A549 (cell line): ENCODE results near the gene BPIFB2. TPM values are rescaled to one million over a fixed set of nuclear protein-coding genes. Genes with fewer than 3 reads are reported as not detected.

Source experiments
- ATAC-seq, 2 experiments: fragments of 200-7000 bp in 1 of 2; fragments of >200 bp in 1 of 2; cut with Nextera tagmentation in 1 of 2; cut with Tn5 transposase in 1 of 2; 3 replicates each; pipeline versions ENCODE4 v1.8.0 to v1.9.1; 2018 to 2020; ENCODE audit warnings: mild to moderate bottlenecking in 1 of 2, moderate library complexity in 1 of 2
- CTCF ChIA-PET: fragments of 300-600 bp; sonication (Branson Sonifier 250); formaldehyde crosslinking; extraction: SDS; loops from one replicate; lab custom pipeline; 2021; ENCODE audit warnings: antibody characterized with exemption, inconsistent platforms; lab: Yijun Ruan, JAX
- POLR2A ChIA-PET: fragments of 350-600 bp; formaldehyde crosslinking; extraction: SDS; loops from one replicate; lab custom pipeline; 2021; ENCODE audit warnings: antibody characterized with exemption, inconsistent platforms; lab: Yijun Ruan, JAX
- DNase-seq, 2 experiments: peaks; one replicate each; pipeline versions ENCODE4 v3.0.0 to v3.0.0-alpha.2; 2011 to 2016; ENCODE audit warnings: low read depth in 1 of 2, low spot score in 1 of 2
- FAIRE-seq: peaks from 2 replicates; lab custom pipeline; 2011; peaks lifted over from hg19 to GRCh38; lab: Jason Lieb, UNC
- H3K27ac ChIP-seq, 2 experiments: fragments of >200 bp; sonication (Bioruptor Twin); formaldehyde crosslinking; 3 replicates each; pipeline ENCODE4 v1.5.1; 2016 to 2017
- H3K4me1 ChIP-seq: fragments of >200 bp; sonication (Bioruptor Twin); formaldehyde crosslinking; 3 replicates; pipeline ENCODE4 v1.6.1; 2016
- H3K4me2 ChIP-seq: fragments of >200 bp; sonication (Bioruptor Twin); formaldehyde crosslinking; 3 replicates; pipeline ENCODE4 v1.6.1; 2016
- H3K4me3 ChIP-seq: fragments of >200 bp; sonication (Bioruptor Twin); formaldehyde crosslinking; 3 replicates; pipeline ENCODE4 v1.5.1; 2016
- H3K9me3 ChIP-seq: fragments of >200 bp; sonication (Bioruptor Twin); formaldehyde crosslinking; 3 replicates; pipeline ENCODE4 v1.6.1; 2016
- BHLHE40 ChIP-seq: IDR thresholded peaks from 2 replicates; pipeline ENCODE4 v1.6.1; 2012; ENCODE audit warnings: low read depth, low read length, inconsistent platforms
- CEBPB ChIP-seq, 2 experiments: fragments of >200 bp in 1 of 2; sonication (Bioruptor Twin) in 1 of 2; formaldehyde crosslinking in 1 of 2; IDR thresholded peaks; 2 replicates each; pipeline ENCODE4 v1.6.1; 2012 to 2016
- CTCF ChIP-seq: fragments of >200 bp; sonication (Bioruptor Twin); formaldehyde crosslinking; IDR thresholded peaks from 3 replicates; pipeline ENCODE4 v1.5.1; 2016
- FOSB ChIP-seq: fragments of 250-450 bp; sonication (Bioruptor Pico); IDR thresholded peaks from 2 replicates; pipeline ENCODE4 v1.5.0; 2020; ENCODE audit warnings: mild to moderate bottlenecking, moderate library complexity
- FOSL2 ChIP-seq, 2 experiments: fragments of 450-650 bp in 1 of 2; fragments of >200 bp in 1 of 2; sonication (Bioruptor Twin) in 1 of 2; formaldehyde crosslinking; IDR thresholded peaks; 2 replicates each; pipeline versions ENCODE4 v1.5.0 to v1.6.1; 2016 to 2020; ENCODE audit warnings: mild to moderate bottlenecking in 1 of 2, moderate library complexity in 1 of 2
- GATA3 ChIP-seq: IDR thresholded peaks from 2 replicates; pipeline ENCODE4 v1.6.1; 2012; ENCODE audit warnings: borderline replicate concordance
- HDAC2 ChIP-seq: fragments of 200-600 bp; sonication (generic); IDR thresholded peaks from 2 replicates; pipeline ENCODE4 v1.6.1; 2016
- HMGXB4 ChIP-seq: fragments of 250-450 bp; sonication (Bioruptor Pico); IDR thresholded peaks from 2 replicates; pipeline ENCODE4 v1.5.0; 2021; ENCODE audit warnings: mild to moderate bottlenecking, moderate library complexity, borderline replicate concordance
- NPAS2 ChIP-seq: fragments of 250-450 bp; sonication (Bioruptor Pico); IDR thresholded peaks from 2 replicates; pipeline ENCODE4 v1.8.0; 2022; ENCODE audit warnings: mild to moderate bottlenecking, moderate library complexity, borderline replicate concordance
- POLR2A ChIP-seq: IDR thresholded peaks from 2 replicates; pipeline ENCODE4 v1.6.1; 2012; ENCODE audit warnings: mild to moderate bottlenecking, low read length
- POLR2AphosphoS2 ChIP-seq: conservative IDR thresholded peaks from 2 replicates; pipeline ENCODE4 v1.6.1; 2012; ENCODE audit warnings: low read length, improper control_type of control experiment, inconsistent platforms
- RFX5 ChIP-seq: fragments of 450-650 bp; IDR thresholded peaks from 2 replicates; pipeline ENCODE4 v1.7.1; 2014; ENCODE audit warnings: antibody characterized with exemption, mild to moderate bottlenecking, moderate library complexity
- RNF2 ChIP-seq: fragments of 200-600 bp; sonication (generic); IDR thresholded peaks from 2 replicates; pipeline ENCODE4 v1.6.1; 2016; ENCODE audit warnings: low read depth, mild to moderate bottlenecking, antibody characterized with exemption, moderate library complexity, borderline replicate concordance
- USF2 ChIP-seq: fragments of 450-650 bp; IDR thresholded peaks from 2 replicates; pipeline ENCODE4 v1.6.1; 2014; ENCODE audit warnings: antibody characterized with exemption
- ZC3H11A ChIP-seq: fragments of 450-650 bp; IDR thresholded peaks from 2 replicates; pipeline ENCODE4 v1.6.1; 2014; ENCODE audit warnings: antibody characterized with exemption, mild to moderate bottlenecking
- ZSCAN20 ChIP-seq: fragments of 250-450 bp; sonication (Bioruptor Pico); IDR thresholded peaks from 2 replicates; pipeline ENCODE4 v1.8.0; 2022; ENCODE audit warnings: mild to moderate bottlenecking, moderate library complexity
- WGBS: methylation state at CpG from one replicate; pipeline ENCODE4 v1.1.6; 2017; ENCODE audit errors: missing lambda C conversion rate; 5-methylcytosine and 5-hydroxymethylcytosine counted together
- polyA plus RNA-seq, 4 experiments: library from polyadenylated mRNA; depleted of rRNA in 3 of 4; stranded (reverse); fragments of >200 nt; fragmentation: RNase III in 1 of 4; extraction: RNeasy Plus Mini Kit Qiagen cat#74134 plus additional on column Dnase treatment in 1 of 4; gene quantifications; 2 replicates in 3 of 4; 3 replicates in 1 of 4; pipeline ENCODE4 v1.2.3, GENCODE V29; 2011 to 2017
- TF ChIP-seq, protein P1 (sequence below): fragments of 200-600 bp; sonication (generic); IDR thresholded peaks from 2 replicates; pipeline ENCODE4 v1.6.1; 2016; ENCODE audit warnings: antibody characterized with exemption, mild to moderate bottlenecking, moderate library complexity
- TF ChIP-seq, protein P2 (sequence below): fragments of >200 bp; sonication (Bioruptor Twin); formaldehyde crosslinking; IDR thresholded peaks from 2 replicates; pipeline ENCODE4 v1.6.1; 2016
- TF ChIP-seq, protein P3 (sequence below): fragments of 150-350 bp; IDR thresholded peaks from 2 replicates; pipeline ENCODE4 v1.6.1; 2014; ENCODE audit warnings: low read depth, mild to moderate bottlenecking, low read length

Gene BPIFB2
- polyA plus RNA-seq, 2 of the 4 experiments (the other 2 are of a cell fraction) = not detected

- DNase-seq (no peak), FAIRE-seq (no peak), ATAC-seq (no peak)
- WGBS = 3% methylated on average over 5 of the region's 5 CpGs
- Histone ChIP-seq H3K4me3 (no peak overlapping the region), H3K27ac (no peak overlapping the region), H3K4me1 (no peaks in the 10 kb centered on the region), H3K9me3 (no peaks in the 10 kb centered on the region), H3K4me2 (no peak overlapping the region)
- TF ChIP-seq FOSL2 (IDR thresholded peaks at IDR 0.05) (no peak), FOSL2 (CRISPR knock-in tag; IDR thresholded peaks at IDR 0.05) (no peak), NPAS2 (CRISPR knock-in tag) (no peak), RNF2 (no peak), ZC3H11A (no peak), POLR2A (no peak), BHLHE40 (no peak), GATA3 (no peak), HDAC2 (no peak), FOSB (CRISPR knock-in tag) (no peak), CTCF (no peak), CEBPB (IDR thresholded peaks at IDR 0.05) (no peak)
- TF ChIP-seq, protein P1, sequence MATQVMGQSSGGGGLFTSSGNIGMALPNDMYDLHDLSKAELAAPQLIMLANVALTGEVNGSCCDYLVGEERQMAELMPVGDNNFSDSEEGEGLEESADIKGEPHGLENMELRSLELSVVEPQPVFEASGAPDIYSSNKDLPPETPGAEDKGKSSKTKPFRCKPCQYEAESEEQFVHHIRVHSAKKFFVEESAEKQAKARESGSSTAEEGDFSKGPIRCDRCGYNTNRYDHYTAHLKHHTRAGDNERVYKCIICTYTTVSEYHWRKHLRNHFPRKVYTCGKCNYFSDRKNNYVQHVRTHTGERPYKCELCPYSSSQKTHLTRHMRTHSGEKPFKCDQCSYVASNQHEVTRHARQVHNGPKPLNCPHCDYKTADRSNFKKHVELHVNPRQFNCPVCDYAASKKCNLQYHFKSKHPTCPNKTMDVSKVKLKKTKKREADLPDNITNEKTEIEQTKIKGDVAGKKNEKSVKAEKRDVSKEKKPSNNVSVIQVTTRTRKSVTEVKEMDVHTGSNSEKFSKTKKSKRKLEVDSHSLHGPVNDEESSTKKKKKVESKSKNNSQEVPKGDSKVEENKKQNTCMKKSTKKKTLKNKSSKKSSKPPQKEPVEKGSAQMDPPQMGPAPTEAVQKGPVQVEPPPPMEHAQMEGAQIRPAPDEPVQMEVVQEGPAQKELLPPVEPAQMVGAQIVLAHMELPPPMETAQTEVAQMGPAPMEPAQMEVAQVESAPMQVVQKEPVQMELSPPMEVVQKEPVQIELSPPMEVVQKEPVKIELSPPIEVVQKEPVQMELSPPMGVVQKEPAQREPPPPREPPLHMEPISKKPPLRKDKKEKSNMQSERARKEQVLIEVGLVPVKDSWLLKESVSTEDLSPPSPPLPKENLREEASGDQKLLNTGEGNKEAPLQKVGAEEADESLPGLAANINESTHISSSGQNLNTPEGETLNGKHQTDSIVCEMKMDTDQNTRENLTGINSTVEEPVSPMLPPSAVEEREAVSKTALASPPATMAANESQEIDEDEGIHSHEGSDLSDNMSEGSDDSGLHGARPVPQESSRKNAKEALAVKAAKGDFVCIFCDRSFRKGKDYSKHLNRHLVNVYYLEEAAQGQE = no peak
- POLR2A ChIA-PET = no interaction called here
- CTCF ChIA-PET = no interaction called here
Observed at GRCh38 chr20:33037456-33037855, 30.0 kb downstream of the BPIFB2 start.

DNA sequence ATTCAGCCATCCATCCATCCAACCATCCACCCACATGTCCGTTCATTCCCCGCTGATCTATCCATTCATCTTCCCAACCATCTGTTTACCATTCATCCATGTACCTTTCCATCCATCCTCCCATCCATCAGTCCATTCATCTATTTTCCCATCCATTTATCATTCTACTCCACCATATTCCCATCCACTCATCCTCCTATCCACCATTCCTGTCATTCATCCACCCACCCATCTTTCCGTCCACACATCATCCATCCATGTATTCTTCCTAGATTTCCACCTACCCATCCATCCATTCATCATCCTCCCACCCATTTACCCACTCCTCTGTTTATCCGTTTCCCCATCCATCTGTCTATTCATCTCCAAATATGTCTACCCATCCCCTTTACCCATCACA is 30.7 kb downstream of the BPIFB2 start:
- Histone ChIP-seq H3K4me3 (no peak overlapping the region), H3K9me3 (no peaks in the 10 kb centered on the region), H3K27ac (no peak overlapping the region), H3K4me2 (no peak overlapping the region), H3K4me1 (no peaks in the 10 kb centered on the region)
- POLR2A ChIA-PET = no interaction called here
- no peak for ATAC-seq
- CTCF ChIA-PET = no interaction called here
- DNase-seq = no peak
- no peak for FAIRE-seq
- 55% methylated on average over 4 of the region's 4 CpGs for WGBS
- TF ChIP-seq ZSCAN20 (CRISPR knock-in tag) (no peak), RFX5 (no peak), USF2 (no peak), HDAC2 (no peak), HMGXB4 (CRISPR knock-in tag) (no peak), POLR2AphosphoS2 (no peak)
- TF ChIP-seq, protein P2, sequence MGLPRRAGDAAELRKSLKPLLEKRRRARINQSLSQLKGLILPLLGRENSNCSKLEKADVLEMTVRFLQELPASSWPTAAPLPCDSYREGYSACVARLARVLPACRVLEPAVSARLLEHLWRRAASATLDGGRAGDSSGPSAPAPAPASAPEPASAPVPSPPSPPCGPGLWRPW = no peak
- TF ChIP-seq, protein P3, sequence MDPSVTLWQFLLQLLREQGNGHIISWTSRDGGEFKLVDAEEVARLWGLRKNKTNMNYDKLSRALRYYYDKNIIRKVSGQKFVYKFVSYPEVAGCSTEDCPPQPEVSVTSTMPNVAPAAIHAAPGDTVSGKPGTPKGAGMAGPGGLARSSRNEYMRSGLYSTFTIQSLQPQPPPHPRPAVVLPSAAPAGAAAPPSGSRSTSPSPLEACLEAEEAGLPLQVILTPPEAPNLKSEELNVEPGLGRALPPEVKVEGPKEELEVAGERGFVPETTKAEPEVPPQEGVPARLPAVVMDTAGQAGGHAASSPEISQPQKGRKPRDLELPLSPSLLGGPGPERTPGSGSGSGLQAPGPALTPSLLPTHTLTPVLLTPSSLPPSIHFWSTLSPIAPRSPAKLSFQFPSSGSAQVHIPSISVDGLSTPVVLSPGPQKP = no peak
